SH-SY5Y (cell line): ENCODE results near the gene ARHGEF3.

ENCODE experiments used
- GATA2 ChIP-seq: IDR thresholded peaks from 2 replicates; pipeline ENCODE4 v1.6.1; 2011; ENCODE audit warnings: mild to moderate bottlenecking, low read depth, low read length
- GATA3 ChIP-seq: IDR thresholded peaks from 2 replicates; pipeline ENCODE4 v1.6.1; 2011; ENCODE audit warnings: low read depth, mild to moderate bottlenecking, low read length, moderate library complexity

GRCh38 chr3:56700151-56700550, 101.6 kb downstream of the ARHGEF3 start:
- TF ChIP-seq GATA2 (no peak), GATA3 (no peak)
